GM19025 (cell line): ENCODE measurements around the gene ADRA2A.

Experiments used
- ATAC-seq: cut with Tn5 transposase; IDR thresholded peaks from one replicate; pipeline ENCODE4 v1.9.1; 2021; ENCODE audit warnings: mild to moderate bottlenecking, low read depth, moderate library complexity; ENCODE audit not compliant: unreplicated experiment

ADRA2A gene

DNA sequence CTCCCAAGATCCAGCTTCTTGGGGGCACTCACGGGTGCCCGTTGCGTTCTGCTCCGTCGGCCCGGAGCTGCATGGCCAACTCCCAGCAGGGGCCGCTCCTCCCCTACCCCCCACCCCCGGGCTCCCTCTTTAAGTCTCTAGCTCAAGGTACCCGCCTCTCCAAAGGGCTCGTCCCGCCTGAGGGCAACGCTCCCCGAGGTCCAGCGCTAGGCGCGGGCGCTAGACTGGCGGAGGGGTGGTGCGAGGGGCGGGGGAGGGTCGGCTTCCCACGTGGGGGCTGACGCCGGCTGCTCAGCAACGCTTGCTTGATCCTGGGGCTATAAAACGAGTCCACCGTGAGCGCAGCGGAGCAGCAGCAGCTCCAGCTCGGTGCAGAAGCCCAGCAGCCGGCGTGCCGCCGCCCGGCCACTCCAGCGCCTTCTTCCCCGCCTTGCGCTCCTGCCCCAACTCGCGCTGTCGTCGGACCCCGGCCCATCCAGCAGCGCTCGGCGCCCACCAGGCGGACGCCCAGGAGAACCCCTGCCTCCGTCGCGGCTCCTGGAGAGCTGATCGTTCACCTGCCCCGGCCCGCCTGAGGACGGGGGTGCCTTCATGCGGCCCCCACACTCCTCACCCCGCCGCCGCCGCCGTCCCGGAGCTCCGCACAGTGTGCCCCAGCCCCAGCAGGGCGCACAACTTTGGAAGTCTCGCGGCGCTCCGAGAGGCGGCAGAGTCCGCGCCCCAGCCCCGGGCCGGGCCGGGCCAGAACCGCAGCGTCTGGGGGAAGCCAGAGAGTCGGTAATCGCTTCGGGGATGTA lies at the start of gene ADRA2A:
ADRA2A (plus strand) TSS at position 348 of the 797 bp plus-strand sequence. CDS start 968 bp downstream, outside the sequence.
- ATAC-seq = no peak

DNA sequence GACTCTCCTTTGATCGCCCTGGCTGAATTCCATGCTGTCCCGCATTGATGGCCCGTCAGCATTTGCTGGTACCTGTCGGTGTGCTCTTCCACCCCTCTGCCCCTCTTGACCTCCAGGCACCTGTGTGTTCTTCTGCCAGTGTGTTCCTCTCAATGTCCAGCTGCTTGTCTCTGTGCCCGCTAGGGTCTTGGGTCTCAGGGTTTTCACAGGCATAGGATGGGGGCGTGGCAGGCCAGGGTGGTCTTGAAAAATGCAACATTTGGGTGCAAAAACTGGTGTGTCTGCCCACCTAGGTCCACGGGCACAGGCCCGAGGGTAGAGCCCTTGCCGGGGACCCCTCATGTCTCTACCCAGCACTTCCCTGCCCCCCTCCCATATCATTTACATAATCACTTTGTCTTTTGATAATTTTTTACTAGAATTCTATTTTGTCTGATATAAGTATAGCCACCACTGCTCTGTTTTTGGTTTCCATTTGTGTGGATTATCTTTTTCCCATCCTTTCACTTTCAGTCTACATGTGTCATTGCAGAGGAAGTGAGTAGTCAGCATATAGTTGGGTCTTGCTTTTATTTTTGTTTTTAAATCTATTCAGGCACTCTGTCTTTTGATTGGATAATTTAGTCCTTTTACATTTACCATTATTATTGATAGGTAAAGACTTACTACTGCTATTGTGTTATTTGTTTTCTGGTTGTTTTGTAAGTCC lies 46.6 kb upstream of the ADRA2A start:
- ATAC-seq = no peak

DNA sequence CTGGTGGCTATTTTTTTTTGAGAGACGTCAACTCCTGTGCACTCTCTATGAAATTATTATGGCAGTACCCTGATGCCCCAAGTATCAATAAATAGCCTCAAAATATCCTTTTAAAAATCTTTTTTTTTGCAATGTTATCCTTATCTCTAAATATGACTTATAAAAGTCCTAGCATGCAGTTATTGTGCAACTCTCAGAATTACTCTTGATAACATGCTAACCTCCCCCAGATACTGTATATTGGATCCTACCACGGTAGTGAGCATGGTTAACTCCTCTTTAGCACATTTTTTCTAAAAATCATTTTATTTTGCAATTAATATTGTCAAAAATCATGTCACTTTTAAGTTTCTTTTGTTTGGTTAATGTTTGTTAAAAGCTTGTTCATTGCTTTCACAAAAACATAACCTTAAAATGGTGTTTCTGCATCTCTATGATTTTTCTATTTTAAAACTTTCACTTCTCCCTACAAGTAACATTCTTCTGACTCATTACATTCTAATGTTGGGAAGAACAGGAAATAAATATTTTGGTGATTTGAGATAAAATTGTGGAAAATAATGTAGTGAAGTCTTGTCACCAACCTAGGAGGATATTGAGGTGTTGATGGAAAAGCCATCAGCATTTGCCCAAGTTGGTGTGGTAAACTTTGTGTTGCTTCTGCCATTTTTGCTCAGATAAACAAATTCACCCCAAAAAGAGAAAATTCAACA lies 42.1 kb upstream of the ADRA2A start:
- no peak for ATAC-seq

DNA sequence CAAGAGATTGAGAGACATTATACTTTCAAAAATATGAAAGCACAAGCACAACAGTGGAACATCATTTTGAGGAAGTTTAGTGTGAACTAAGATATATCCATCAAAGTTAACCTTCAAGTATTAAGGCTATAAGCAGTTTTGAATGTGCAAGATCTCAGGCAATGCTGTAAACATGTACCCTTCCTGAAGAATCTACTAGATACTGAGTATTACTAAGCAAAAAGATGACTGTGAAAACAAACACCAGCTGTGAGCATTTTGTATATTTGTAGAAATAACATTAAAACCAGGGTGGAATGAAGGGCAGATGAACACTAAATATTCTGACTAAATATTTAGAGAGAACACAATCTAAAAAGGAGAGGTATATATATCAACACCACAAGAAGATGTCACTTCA lies 41.3 kb upstream of the ADRA2A start:
- no peak for ATAC-seq

DNA sequence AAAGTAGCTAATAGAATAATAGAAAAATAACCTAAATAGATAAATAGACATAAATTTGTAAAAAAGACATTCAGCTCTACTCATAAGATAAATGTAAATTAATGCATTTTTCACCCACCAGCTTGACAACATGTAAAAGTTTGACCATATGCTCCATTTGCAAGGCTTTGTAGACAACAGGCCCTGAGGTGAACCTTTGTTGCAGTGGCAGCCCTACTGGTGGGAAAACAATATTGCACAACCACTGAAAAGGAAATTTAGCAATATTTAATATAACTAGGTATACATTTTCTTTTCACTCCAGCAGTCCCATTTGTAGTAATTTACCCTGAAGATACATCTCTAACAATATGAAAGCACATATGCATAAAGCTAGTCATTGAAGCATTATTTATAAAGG lies 39.0 kb upstream of the ADRA2A start:
- ATAC-seq = no peak

DNA sequence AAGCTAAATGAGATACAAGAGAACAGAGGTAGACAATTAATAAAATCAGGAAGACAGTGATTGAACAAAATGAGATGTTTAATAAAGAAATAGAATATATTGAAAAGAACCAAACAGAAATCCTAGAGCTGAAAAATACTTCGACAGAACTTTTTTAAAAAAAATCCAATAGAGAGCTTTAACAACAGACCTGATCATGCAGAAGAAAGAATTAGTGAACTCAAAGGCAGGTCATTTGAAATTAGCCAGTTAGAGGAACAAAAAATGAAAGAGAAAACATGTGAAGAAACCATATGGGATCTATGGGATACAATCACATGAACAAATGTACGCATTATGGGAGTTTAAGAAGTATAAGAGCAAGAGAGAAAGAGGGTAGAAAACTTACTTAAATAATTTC lies 37.3 kb upstream of the ADRA2A start:
- ATAC-seq = no peak

DNA sequence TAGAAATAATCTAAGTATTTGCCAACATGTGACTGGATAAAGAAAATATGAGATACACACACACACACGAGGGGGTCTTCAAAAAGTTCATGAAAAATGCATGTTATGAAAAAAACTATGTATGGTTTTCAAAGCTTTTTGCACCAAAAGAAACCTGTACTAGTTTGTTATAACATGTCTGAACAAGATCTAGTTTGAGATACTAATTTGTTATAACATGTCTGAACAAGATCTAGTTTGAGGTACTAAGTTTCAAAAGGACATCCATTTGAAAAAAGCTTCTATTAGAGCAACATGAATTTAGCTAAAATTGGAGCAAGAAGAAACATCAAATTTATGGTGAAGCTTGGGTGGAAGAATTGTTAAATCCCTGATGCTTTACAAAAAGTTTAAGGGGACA lies 19.8 kb upstream of the ADRA2A start:
- ATAC-seq = no peak

DNA sequence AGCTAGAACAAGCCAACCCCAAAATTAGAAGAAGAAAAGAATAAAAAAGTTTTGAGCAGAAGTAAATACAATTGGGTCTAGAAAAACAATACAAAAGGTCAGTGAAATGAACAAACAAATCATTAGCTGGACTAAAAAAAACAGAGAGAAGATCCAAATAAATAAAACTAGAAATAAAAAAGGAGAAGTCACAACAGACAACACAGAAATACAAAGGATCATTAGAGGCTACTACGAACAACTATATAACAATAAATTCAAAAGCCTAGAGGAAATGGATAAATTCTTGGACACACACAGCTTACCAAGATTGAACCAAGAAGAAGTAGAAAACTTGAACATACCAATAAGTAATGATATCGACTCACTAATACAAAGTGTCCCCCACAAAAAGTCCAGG lies 13.4 kb upstream of the ADRA2A start:
- ATAC-seq = no peak

DNA sequence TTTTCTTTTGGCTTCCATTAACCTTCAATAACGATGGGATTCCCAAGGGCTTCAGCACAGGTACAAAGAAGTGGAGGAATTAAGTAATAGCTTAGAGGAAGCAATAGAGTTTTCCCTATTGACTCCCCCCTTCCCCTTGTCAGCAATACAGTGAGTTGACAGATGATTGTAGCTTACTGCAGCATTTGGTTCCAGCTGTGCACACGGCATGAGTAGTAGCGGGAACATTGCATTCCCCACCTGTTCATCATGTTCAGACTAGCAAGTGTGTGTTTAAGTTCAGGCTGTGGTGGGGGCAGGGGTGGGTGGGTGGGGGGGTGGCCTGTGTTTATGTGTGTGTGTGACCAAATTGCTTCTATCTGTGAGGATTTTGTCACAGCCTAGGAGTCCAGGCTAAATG lies 4.6 kb upstream of the ADRA2A start:
- no peak for ATAC-seq

DNA sequence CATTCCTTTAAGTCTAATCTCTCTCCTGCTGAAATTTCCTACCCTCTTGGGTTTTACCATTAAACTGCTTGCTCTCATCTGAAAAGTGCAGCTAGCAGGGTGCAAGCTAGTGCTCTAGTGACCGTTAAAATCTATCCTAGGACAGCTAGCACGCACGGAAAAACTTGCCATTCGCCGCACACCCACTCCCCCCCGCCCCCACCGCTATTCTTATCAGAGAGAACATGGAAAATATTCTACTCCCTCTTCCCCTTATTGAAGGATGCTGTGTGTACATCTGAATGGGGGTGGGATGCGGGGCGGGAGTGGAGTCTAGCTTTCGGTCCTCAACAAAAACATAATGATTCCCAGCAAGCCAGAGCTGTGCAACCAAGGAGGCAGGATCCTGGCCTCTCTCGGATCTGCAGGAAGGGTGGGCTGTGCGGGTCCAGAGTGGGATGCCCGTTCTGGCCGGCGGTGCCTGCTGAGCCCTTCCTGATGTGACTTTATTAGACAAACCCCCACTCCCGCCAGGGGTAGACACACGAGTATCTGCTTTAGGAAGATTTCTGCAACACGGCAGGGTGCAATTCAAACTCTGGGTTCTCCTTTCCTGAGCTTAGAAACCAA lies 1.1 kb upstream of the ADRA2A start:
- no peak for ATAC-seq

DNA sequence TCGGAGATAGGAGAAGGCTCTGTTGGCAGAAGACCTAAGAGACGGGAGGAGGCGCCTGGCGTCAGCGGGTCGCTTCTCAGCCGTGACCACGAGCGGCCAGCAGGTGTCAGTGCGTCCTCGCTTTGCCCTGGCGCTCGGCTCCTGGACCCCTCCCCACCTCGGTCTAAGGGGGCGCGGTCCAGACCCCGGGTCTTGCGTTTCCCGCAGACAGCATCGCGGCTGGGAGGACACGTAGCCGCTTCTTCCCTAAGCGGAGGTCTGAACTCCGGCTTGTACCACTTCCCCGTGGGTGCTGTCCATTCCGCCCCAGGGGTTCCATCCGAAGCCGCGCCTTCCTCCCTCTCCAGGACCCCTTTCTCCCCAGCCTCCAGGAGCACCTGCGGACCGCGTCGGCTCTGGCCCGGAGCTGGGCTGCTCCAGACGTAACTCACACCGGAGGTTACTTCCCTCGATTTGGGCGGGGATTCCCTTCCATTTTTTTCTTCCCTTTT lies 593 bp upstream of the ADRA2A start:
- ATAC-seq = no peak

DNA sequence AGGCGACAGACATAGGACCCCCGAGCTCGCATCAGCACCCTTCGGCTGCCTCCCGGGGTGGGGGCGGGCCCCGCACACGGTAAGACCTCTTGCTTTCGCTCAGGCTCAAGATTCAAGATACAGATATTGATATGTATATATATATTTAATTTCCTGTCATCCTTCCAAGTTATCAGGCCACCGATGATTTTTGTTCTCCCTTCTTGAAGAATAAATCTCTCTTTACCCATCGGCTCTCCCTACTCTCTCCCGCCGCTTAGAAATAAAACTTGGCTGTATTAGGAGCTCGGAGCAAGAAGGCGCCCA lies 603 bp downstream of the ADRA2A start:
- ATAC-seq = no peak

DNA sequence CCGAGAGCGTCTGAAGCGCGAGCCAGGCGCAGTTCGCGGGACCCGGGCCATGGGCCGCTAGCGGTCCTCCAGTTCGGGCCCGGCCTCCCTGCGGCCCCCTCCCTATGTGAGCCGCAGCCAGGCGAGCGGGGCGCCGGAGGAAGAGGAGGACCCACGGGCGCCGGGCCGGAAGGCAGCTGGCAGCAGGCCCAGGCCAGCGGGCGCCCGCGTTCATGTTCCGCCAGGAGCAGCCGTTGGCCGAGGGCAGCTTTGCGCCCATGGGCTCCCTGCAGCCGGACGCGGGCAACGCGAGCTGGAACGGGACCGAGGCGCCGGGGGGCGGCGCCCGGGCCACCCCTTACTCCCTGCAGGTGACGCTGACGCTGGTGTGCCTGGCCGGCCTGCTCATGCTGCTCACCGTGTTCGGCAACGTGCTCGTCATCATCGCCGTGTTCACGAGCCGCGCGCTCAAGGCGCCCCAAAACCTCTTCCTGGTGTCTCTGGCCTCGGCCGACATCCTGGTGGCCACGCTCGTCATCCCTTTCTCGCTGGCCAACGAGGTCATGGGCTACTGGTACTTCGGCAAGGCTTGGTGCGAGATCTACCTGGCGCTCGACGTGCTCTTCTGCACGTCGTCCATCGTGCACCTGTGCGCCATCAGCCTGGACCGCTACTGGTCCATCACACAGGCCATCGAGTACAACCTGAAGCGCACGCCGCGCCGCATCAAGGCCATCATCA lies 1.1 kb downstream of the ADRA2A start:
- no peak for ATAC-seq

DNA sequence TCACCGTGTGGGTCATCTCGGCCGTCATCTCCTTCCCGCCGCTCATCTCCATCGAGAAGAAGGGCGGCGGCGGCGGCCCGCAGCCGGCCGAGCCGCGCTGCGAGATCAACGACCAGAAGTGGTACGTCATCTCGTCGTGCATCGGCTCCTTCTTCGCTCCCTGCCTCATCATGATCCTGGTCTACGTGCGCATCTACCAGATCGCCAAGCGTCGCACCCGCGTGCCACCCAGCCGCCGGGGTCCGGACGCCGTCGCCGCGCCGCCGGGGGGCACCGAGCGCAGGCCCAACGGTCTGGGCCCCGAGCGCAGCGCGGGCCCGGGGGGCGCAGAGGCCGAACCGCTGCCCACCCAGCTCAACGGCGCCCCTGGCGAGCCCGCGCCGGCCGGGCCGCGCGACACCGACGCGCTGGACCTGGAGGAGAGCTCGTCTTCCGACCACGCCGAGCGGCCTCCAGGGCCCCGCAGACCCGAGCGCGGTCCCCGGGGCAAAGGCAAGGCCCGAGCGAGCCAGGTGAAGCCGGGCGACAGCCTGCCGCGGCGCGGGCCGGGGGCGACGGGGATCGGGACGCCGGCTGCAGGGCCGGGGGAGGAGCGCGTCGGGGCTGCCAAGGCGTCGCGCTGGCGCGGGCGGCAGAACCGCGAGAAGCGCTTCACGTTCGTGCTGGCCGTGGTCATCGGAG lies 1.8 kb downstream of the ADRA2A start:
- no peak for ATAC-seq

DNA sequence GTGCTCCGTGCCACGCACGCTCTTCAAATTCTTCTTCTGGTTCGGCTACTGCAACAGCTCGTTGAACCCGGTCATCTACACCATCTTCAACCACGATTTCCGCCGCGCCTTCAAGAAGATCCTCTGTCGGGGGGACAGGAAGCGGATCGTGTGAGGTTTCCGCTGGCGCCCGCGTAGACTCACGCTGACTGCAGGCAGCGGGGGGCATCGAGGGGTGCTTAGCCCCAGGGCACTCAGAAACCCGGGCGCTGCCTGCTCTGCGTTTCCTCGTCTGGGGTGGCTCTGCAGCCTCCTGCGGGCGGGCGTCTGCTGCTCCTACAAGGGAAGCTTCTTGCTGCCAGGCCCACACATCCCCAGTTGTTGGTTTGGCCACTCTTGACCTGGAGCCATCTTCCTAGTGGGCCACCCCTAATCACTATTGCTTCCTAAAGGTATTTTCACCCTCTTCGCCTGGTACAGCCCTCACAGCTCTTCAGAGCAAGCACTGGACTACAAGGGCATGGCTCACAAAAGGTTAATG lies 2.5 kb downstream of the ADRA2A start:
- no peak for ATAC-seq

DNA sequence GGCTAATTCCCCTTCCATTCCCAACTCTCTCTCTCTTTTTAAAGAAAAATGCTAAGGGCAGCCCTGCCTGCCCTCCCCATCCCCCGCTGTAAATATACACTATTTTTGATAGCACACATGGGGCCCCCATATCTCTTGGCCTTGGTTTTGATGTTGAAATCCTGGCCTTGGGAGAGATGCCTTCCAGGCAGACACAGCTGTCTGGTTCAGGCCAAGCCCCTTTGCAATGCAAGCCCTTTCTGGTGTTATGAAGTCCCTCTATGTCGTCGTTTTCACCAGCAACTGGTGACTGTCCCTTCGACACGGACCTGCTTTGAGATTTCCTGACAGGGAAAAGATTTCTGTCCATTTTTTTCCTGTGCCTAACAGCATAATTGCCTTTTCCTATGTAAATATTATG lies 3.0 kb downstream of the ADRA2A start:
- no peak for ATAC-seq

DNA sequence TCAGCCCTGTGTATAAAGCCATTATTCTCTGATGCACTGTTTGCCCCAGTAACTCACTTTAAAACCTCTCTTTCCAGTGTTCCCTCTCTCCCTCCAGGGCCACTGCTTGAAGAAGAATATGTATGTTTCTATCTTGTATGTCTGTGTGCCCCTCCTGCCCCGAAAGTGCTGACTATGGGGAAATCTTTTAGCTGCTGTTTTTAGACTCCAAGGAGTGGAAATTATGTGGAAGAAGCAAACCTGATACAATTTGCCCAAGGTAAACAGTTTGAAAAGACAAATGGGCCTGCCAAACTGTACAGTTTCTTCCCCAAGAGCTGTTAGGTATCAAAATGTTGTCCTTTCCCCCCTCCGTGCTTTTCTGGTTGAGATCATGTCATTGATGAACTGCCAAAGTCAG lies 3.4 kb downstream of the ADRA2A start:
- ATAC-seq = no peak

DNA sequence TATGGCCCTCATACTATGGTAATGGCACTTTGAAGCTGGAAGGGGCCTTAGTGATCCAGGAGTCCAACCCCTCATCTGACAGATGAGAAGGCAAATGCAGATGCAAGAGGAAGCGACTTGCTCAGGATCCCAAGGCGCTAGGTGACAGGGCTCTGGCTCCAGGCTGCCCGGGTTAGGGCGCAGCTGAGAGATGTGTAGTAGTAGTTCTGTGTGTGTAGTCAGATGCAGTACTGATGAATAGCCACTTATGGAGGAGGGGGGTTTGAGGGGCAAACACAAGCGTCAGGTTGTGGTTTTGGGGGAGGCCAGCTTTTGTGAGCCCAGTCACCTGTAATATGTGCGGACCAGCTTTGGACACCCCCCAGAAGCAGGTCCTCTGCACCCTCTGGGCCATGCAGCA lies 4.8 kb downstream of the ADRA2A start:
- ATAC-seq = no peak

DNA sequence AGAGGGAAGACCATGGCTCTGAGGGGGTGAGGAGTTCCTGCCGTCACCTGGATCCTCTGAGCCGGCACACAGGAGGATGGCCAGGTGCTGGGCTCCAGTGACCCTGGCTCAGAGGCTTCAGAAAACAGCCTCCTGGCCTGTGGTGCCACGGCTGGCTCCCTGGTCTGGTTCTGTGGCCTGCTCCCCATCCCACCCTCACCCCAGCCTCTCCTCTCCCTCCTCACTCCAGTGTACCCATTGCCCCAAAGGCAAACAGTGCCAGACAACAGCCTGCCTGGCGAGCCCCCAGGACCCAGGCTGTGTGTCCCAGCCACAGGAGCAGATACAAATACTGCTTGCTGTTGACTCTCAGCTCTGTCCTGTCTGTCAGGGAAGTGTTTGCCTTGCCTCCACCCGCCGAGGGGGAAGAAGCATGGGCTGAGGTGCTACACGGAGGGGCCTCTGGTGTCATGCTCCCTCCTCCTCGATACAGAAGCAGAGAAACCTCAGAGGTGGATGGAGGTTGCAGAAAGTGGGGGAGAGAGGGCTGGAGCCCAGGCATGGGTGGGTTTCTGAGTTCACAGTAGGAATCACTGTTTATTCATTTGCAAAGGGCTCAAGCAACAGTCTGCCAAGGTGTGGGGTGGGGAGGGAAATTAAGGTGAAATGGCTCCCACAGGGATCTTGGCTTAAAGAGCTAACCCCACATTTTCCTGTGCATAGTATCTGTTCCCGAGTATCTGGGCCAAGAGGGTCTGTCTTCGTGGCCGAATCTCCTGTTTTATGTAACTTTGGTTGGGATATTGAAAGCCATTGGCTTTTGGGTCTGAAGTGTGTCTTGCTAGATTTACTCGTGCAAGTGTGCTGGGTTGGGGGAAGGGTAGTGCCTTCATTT lies 5.5 kb downstream of the ADRA2A start:
- no peak for ATAC-seq
